GM10248 (cell line): ENCODE measurements around the gene BPIFB3.

Experiments
- CTCF ChIA-PET: fragments of 300-600 bp; sonication (Branson Sonifier 250); formaldehyde crosslinking; extraction: SDS; loops from one replicate; lab custom pipeline; 2021; ENCODE audit warnings: antibody characterized with exemption; lab: Yijun Ruan, JAX
- POLR2A ChIA-PET: fragments of 350-650 bp; sonication (Branson Sonifier 250); formaldehyde crosslinking; extraction: SDS; loops from one replicate; lab custom pipeline; 2020; ENCODE audit warnings: antibody characterized with exemption; lab: Yijun Ruan, JAX
- DNase-seq: peaks from one replicate; pipeline ENCODE4 v3.0.0; 2012; ENCODE audit errors: extremely low spot score
- CTCF ChIP-seq: IDR thresholded peaks from 2 replicates; pipeline ENCODE4 v1.5.1; 2012; ENCODE audit warnings: mild to moderate bottlenecking, low read depth; ENCODE audit errors: extremely low read depth, missing control alignments, control extremely low read depth

The BPIFB3 gene

GRCh38 chr20:33016581-33017109, 37.1 kb upstream of the BPIFB3 start:
- POLR2A ChIA-PET = no interaction called here
- DNase-seq = no peak
- CTCF ChIA-PET = interaction anchor here (1.2 to 2.3 kb wide), 3 partner anchors 10 to 115 kb away, joined by 3 to 6 read pairs (median 3); no protein-coding TSS in a partner anchor
- TF ChIP-seq CTCF = no peak

GRCh38 chr20:33017542-33017941, 36.2 kb upstream of the BPIFB3 start:
- ChIA-PET CTCF (interaction anchor here (1.2 to 2.3 kb wide), 3 partner anchors 9 to 116 kb away, joined by 3 to 6 read pairs (median 3); no protein-coding TSS in a partner anchor), POLR2A (no interaction called here)
- TF ChIP-seq CTCF = no peak
- no peak for DNase-seq

GRCh38 chr20:33018169-33018931, 35.4 kb upstream of the BPIFB3 start:
- no peak for TF ChIP-seq CTCF
- POLR2A ChIA-PET = no interaction called here
- DNase-seq = no peak
- CTCF ChIA-PET = interaction anchor here (2.3 kb wide), 1 partner anchor 12 kb away, joined by 6 read pairs; no protein-coding TSS in a partner anchor

GRCh38 chr20:33019465-33020277, 34.0 kb upstream of the BPIFB3 start:
- CTCF ChIA-PET = no interaction called here
- no peak for DNase-seq
- no peak for TF ChIP-seq CTCF
- POLR2A ChIA-PET = no interaction called here

GRCh38 chr20:33020278-33021161, 33.2 kb upstream of the BPIFB3 start:
- DNase-seq = no peak
- no peak for TF ChIP-seq CTCF
- POLR2A ChIA-PET = no interaction called here
- CTCF ChIA-PET = no interaction called here
